ENCODE data around the gene ACAN.

GRCh38 chr15:88805031-88805780 is 2.0 kb downstream of the ACAN start:
- TF ChIP-seq CTCF (IDR thresholded peaks at IDR 0.05) = no peak
- no peak for TF ChIP-seq MAX (CRISPR knock-in tag; IDR thresholded peaks at IDR 0.05)
- TF ChIP-seq CREB1 (CRISPR knock-in tag; IDR thresholded peaks at IDR 0.05) = no peak
- TF ChIP-seq ZNF263 (CRISPR knock-in tag; IDR thresholded peaks at IDR 0.05; ENCODE audit: low read depth) = no peak
- TF ChIP-seq NR3C1 (CRISPR knock-in tag; conservative IDR thresholded peaks at IDR 0.05; ENCODE audit: low read depth) = no peak
- no peak for TF ChIP-seq FOXJ3 (CRISPR knock-in tag; IDR thresholded peaks at IDR 0.05; ENCODE audit: borderline replicate concordance)
- no peak for TF ChIP-seq PREB (CRISPR knock-in tag; IDR thresholded peaks at IDR 0.05; ENCODE audit: borderline replicate concordance)
- TF ChIP-seq ETV6 (CRISPR knock-in tag; IDR thresholded peaks at IDR 0.05) = no peak
- no peak for TF ChIP-seq RELA (CRISPR knock-in tag; IDR thresholded peaks at IDR 0.05; ENCODE audit: borderline replicate concordance)
- TF ChIP-seq, protein P1, sequence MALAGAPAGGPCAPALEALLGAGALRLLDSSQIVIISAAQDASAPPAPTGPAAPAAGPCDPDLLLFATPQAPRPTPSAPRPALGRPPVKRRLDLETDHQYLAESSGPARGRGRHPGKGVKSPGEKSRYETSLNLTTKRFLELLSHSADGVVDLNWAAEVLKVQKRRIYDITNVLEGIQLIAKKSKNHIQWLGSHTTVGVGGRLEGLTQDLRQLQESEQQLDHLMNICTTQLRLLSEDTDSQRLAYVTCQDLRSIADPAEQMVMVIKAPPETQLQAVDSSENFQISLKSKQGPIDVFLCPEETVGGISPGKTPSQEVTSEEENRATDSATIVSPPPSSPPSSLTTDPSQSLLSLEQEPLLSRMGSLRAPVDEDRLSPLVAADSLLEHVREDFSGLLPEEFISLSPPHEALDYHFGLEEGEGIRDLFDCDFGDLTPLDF (CRISPR knock-in tag; IDR thresholded peaks at IDR 0.05) = no peak
- no peak for TF ChIP-seq TEAD4 (CRISPR knock-in tag; IDR thresholded peaks at IDR 0.05)
- TF ChIP-seq FOXP1 (CRISPR knock-in tag; IDR thresholded peaks at IDR 0.05; ENCODE audit: borderline replicate concordance) = no peak
- no peak for TF ChIP-seq MYBL2 (CRISPR knock-in tag; IDR thresholded peaks at IDR 0.05)

Measured in WTC11 (cell line).